Chondrocyte (in vitro differentiated cells): ENCODE results near the gene MSH2. TPM values are rescaled to one million over a fixed set of nuclear protein-coding genes. Genes with fewer than 3 reads are reported as not detected.

Experiments used
- DNase-seq: peaks from one replicate; pipeline ENCODE4 v3.0.0; 2021; ENCODE audit warnings: mixed read lengths, low spot score
- H3K27ac Mint-ChIP-seq: one replicate; pipeline ENCODE4 v1.8.0; 2021; ENCODE audit warnings: mild to moderate bottlenecking, moderate library complexity, mixed read lengths; ENCODE audit not compliant: unreplicated experiment
- H3K27me3 Mint-ChIP-seq: 2 replicates; pipeline ENCODE4 v1.8.0; 2021; ENCODE audit warnings: low read depth, mixed read lengths
- H3K36me3 Mint-ChIP-seq: 2 replicates; pipeline ENCODE4 v1.8.0; 2021; ENCODE audit warnings: low read depth, mixed read lengths
- H3K4me1 Mint-ChIP-seq: 2 replicates; pipeline ENCODE4 v1.8.0; 2021; ENCODE audit warnings: low read depth, mild to moderate bottlenecking, mixed read lengths
- H3K4me3 Mint-ChIP-seq: one replicate; pipeline ENCODE4 v1.8.0; 2021; ENCODE audit warnings: mild to moderate bottlenecking, moderate library complexity, mixed read lengths; ENCODE audit not compliant: unreplicated experiment
- H3K9me3 Mint-ChIP-seq: 2 replicates; pipeline ENCODE4 v1.8.0; 2021; ENCODE audit warnings: low read depth, mixed read lengths
- total RNA-seq: library from RNA; stranded (reverse); gene quantifications from 3 replicates; pipeline ENCODE4 v1.2.1, GENCODE V29; 2021
- TF ChIP-seq, protein P1 (sequence below): fragments of 200-600 bp; sonication (generic); IDR thresholded peaks from 2 replicates; pipeline ENCODE4 v1.5.0; 2021; ENCODE audit warnings: antibody characterized with exemption, mild to moderate bottlenecking, moderate library complexity

The MSH2 gene
- total RNA-seq, 1 donor from 2014 or later: 21.0 TPM

DNA sequence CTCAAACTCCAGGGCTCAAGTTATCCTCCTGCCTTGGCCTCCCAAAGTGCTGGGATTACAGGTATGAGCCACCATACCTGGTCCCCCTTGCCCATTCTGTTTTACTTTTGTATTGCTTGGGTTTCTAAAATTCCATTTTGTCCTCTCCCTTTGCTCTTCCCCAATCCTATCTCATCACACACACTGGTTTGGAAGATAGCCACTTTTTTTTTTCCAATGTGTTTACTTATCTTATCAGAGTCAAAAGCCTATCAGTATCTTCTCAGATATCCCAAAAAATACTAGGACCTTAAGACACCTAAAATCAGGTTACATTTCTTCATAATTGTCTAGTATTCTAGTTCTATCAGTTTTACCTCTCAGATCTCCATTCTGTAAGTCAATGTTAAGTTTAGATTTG is 56.1 kb downstream of the MSH2 start:
- Mint-ChIP-seq H3K27me3 (no peaks in the 10 kb centered on the region), H3K4me1 (peaks cover 3% of the 10 kb centered on the region), H3K27ac (no peak overlapping the region), H3K36me3 (peaks cover 9% of the 10 kb centered on the region), H3K9me3 (no peaks in the 10 kb centered on the region), H3K4me3 (no peak overlapping the region)
- DNase-seq: no peak
- TF ChIP-seq, protein P1, sequence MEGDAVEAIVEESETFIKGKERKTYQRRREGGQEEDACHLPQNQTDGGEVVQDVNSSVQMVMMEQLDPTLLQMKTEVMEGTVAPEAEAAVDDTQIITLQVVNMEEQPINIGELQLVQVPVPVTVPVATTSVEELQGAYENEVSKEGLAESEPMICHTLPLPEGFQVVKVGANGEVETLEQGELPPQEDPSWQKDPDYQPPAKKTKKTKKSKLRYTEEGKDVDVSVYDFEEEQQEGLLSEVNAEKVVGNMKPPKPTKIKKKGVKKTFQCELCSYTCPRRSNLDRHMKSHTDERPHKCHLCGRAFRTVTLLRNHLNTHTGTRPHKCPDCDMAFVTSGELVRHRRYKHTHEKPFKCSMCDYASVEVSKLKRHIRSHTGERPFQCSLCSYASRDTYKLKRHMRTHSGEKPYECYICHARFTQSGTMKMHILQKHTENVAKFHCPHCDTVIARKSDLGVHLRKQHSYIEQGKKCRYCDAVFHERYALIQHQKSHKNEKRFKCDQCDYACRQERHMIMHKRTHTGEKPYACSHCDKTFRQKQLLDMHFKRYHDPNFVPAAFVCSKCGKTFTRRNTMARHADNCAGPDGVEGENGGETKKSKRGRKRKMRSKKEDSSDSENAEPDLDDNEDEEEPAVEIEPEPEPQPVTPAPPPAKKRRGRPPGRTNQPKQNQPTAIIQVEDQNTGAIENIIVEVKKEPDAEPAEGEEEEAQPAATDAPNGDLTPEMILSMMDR: no peak

DNA sequence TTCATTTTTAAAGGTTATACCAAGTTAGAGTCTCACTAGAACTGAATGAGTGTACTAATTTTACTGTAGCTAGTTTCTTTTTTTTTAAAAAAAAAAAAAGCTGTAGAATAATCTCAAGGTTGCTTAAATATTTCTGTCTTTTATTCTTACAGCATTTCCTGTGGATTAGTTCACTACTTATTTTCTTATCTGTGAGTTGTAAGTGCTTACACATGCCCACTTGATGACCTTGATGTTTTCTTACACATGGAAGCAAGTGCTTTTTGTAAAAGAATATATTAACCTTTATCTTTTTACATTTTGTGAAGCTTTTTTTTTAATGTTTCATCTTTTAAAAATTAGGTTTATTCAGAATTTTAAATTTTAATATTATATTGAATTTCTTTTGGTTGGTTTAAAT is 57.8 kb downstream of the MSH2 start:
- H3K4me3 Mint-ChIP-seq: no peak overlapping the region
- H3K9me3 Mint-ChIP-seq: no peaks in the 10 kb centered on the region
- no peaks in the 10 kb centered on the region for H3K27me3 Mint-ChIP-seq
- no peak for DNase-seq
- TF ChIP-seq, protein P1: no peak
- H3K36me3 Mint-ChIP-seq: peaks cover 7% of the 10 kb centered on the region
- H3K4me1 Mint-ChIP-seq: peaks cover 3% of the 10 kb centered on the region
- H3K27ac Mint-ChIP-seq: no peak overlapping the region

GRCh38 chr2:47471429-47472116 is 68.6 kb downstream of the MSH2 start:
- DNase-seq: no peak
- Mint-ChIP-seq H3K27me3 (no peaks in the 10 kb centered on the region), H3K4me1 (peaks cover 5% of the 10 kb centered on the region), H3K4me3 (no peak overlapping the region), H3K27ac (no peak overlapping the region), H3K36me3 (peaks cover 12% of the 10 kb centered on the region), H3K9me3 (no peaks in the 10 kb centered on the region)
- TF ChIP-seq, protein P1: no peak

- DNase-seq: no peak
- TF ChIP-seq, protein P1: no peak
- H3K27me3 Mint-ChIP-seq: no peaks in the 10 kb centered on the region
- H3K27ac Mint-ChIP-seq: no peak overlapping the region
- no peaks in the 10 kb centered on the region for H3K9me3 Mint-ChIP-seq
- H3K4me1 Mint-ChIP-seq: peaks cover 10% of the 10 kb centered on the region
- H3K36me3 Mint-ChIP-seq: peaks cover 16% of the 10 kb centered on the region
- H3K4me3 Mint-ChIP-seq: no peak overlapping the region
Measured at GRCh38 chr2:47479863-47480262, 76.9 kb downstream of the MSH2 start.

- no peak for DNase-seq
- Mint-ChIP-seq H3K36me3 (peaks cover 12% of the 10 kb centered on the region), H3K4me3 (no peak overlapping the region), H3K27ac (no peak overlapping the region), H3K9me3 (no peaks in the 10 kb centered on the region), H3K27me3 (no peaks in the 10 kb centered on the region), H3K4me1 (peaks cover 2% of the 10 kb centered on the region)
- TF ChIP-seq, protein P1: no peak
Measured at GRCh38 chr2:47483191-47483590, 80.2 kb downstream of the MSH2 start.
